Caco-2 (cell line): ENCODE data around the gene DNLZ. TPM values are rescaled to one million over a fixed set of nuclear protein-coding genes. Genes with fewer than 3 reads are reported as not detected.

Experiments used
- Bru-seq: library from RNA; stranded (reverse); fragments of 400-500 nt; gene quantifications from one replicate; lab custom pipeline; 2021; lab: Mats Ljungman, UMichigan
- BruChase-seq, 2 experiments: library from RNA; stranded (reverse); fragments of 400-500 nt; gene quantifications; one replicate each; lab custom pipeline; 2021; lab: Mats Ljungman, UMichigan
- BruUV-seq: library from RNA; stranded (reverse); fragments of 400-500 nt; replicated peaks from 2 replicates; lab custom pipeline; 2021; lab: Mats Ljungman, UMichigan
- CTCF ChIA-PET: fragments of 300-600 bp; sonication (Branson Sonifier 250); formaldehyde crosslinking; loops from one replicate; lab custom pipeline; 2022; ENCODE audit warnings: antibody characterized with exemption; lab: Charles Lee
- POLR2A ChIA-PET: fragments of 300-600 bp; sonication (Branson Sonifier 250); formaldehyde crosslinking; loops from one replicate; lab custom pipeline; 2022; ENCODE audit warnings: antibody characterized with exemption; lab: Charles Lee
- DNase-seq, 2 experiments: peaks; one replicate each; pipeline versions ENCODE4 v3.0.0 to v3.0.0-alpha.2; 2020 to 2022
- H3K27me3 ChIP-seq: replicated peaks from 2 replicates; pipeline ENCODE4 v1.6.0; 2011; ENCODE audit warnings: low read length; ENCODE audit not compliant: control insufficient read depth, insufficient read depth
- H3K36me3 ChIP-seq: 2 replicates; pipeline ENCODE4 v1.5.1; 2011; ENCODE audit warnings: low read length; ENCODE audit not compliant: control insufficient read depth, insufficient read depth
- H3K4me1 ChIP-seq: fragments of 250-450 bp; sonication (Bioruptor Pico); 2 replicates; pipeline ENCODE4 v1.5.1; 2020; ENCODE audit warnings: mild to moderate bottlenecking
- H3K4me3 ChIP-seq: 2 replicates; pipeline ENCODE4 v1.5.1; 2011; ENCODE audit warnings: low read depth, mild to moderate bottlenecking, control low read depth, low read length
- H3K9me3 ChIP-seq: fragments of 250-450 bp; sonication (Bioruptor Pico); 2 replicates; pipeline ENCODE4 v1.5.1; 2020; ENCODE audit warnings: mild to moderate bottlenecking, moderate library complexity
- H3K27ac Mint-ChIP-seq: one replicate; pipeline ENCODE4 v1.8.0; 2022; ENCODE audit warnings: mixed read lengths; ENCODE audit not compliant: unreplicated experiment
- H3K27me3 Mint-ChIP-seq: one replicate; pipeline ENCODE4 v1.8.0; 2022; ENCODE audit warnings: mixed read lengths; ENCODE audit not compliant: insufficient read depth, unreplicated experiment
- H3K36me3 Mint-ChIP-seq: one replicate; pipeline ENCODE4 v1.8.0; 2022; ENCODE audit warnings: mild to moderate bottlenecking, mixed read lengths; ENCODE audit not compliant: insufficient read depth, unreplicated experiment
- H3K4me1 Mint-ChIP-seq: one replicate; pipeline ENCODE4 v1.8.0; 2022; ENCODE audit warnings: low read depth, mixed read lengths; ENCODE audit not compliant: unreplicated experiment
- H3K4me3 Mint-ChIP-seq: one replicate; pipeline ENCODE4 v1.8.0; 2022; ENCODE audit warnings: mild to moderate bottlenecking, moderate library complexity, mixed read lengths; ENCODE audit not compliant: unreplicated experiment
- H3K9me3 Mint-ChIP-seq: one replicate; pipeline ENCODE4 v1.8.0; 2022; ENCODE audit warnings: mixed read lengths; ENCODE audit not compliant: unreplicated experiment
- intact Hi-C: fragments of 100-400 bp; cut with micrococcal nuclease; formaldehyde crosslinking; loops from one replicate; pipeline ENCODE4 v1.10.0; 2022; ENCODE audit not compliant: unreplicated experiment
- long read RNA-seq: library from polyadenylated mRNA; stranded (forward); transcript quantifications from one replicate; pipeline ENCODE4 v2.0.0, GENCODE V29; 2022
- total RNA-seq: library from RNA; stranded (reverse); gene quantifications from 2 replicates; pipeline ENCODE4 v1.2.3, GENCODE V29; 2022
- TF ChIP-seq, protein P1 (sequence below), 2 experiments: fragments of 200-600 bp in 1 of 2; IDR thresholded peaks; 1 replicate in 1 of 2; 2 replicates in 1 of 2; pipeline versions ENCODE4 v1.5.1 to v1.8.0; 2011 to 2022; ENCODE audit warnings: antibody characterized with exemption in 1 of 2, control low read depth in 1 of 2, inconsistent platforms in 1 of 2, low read depth in 1 of 2, low read length in 1 of 2, mild to moderate bottlenecking in 1 of 2, moderate library complexity in 1 of 2; ENCODE audit not compliant: insufficient read depth in 1 of 2, severe bottlenecking in 1 of 2, unreplicated experiment in 1 of 2

The DNLZ gene
- total RNA-seq (27.1 and 29.1 TPM in 2 replicates), Bru-seq, nascent RNA (percentile 44 among the genes with signal in this experiment), BruChase-seq, experiment 1, labeled RNA remaining after a 2-hour chase (percentile 38 among the genes with signal in this experiment), BruChase-seq, experiment 2, labeled RNA remaining after a 6-hour chase (percentile 50 among the genes with signal in this experiment)
- long read RNA-seq, transcript DNLZ-201 (3 exons, 724 nt), result major isoform, 55 of 59 reads
- long read RNA-seq, partial matches to known transcripts, result 1 of 59 reads
- long read RNA-seq, other reads (novel, unspliced or antisense), result 3 of 59 reads

GRCh38 chr9:136363106-136363948 lies at the start of gene DNLZ:
Gene DNLZ, minus strand, starts transcription at chr9:136363744. Its CDS starts 30 bp downstream, at chr9:136363714.
- no peaks in the 10 kb centered on the region for H3K4me1 Mint-ChIP-seq
- intact Hi-C loops, result loop anchor here (1.0 to 5.0 kb wide), 3 partner anchors 17 to 36 kb away; partner anchors contain the start of gene GPSM1
- H3K9me3 ChIP-seq, result no peaks in the 10 kb centered on the region
- H3K4me3 Mint-ChIP-seq, result peak within 1 kb of the TSS; percentile 73
- no peaks in the 10 kb centered on the region for H3K27me3 ChIP-seq
- POLR2A ChIA-PET, result interaction anchor here (0.6 to 2.1 kb wide), 8 partner anchors 9 to 456 kb away, joined by 3 to 13 read pairs (median 4); partner anchors contain the start of genes CAMSAP1 and GPSM1
- H3K36me3 Mint-ChIP-seq, result peaks cover 58% of the 10 kb centered on the region
- DNase-seq, result peak; percentile 96 to 97
- no TSS peak for BruUV-seq
- TF ChIP-seq, protein P1, sequence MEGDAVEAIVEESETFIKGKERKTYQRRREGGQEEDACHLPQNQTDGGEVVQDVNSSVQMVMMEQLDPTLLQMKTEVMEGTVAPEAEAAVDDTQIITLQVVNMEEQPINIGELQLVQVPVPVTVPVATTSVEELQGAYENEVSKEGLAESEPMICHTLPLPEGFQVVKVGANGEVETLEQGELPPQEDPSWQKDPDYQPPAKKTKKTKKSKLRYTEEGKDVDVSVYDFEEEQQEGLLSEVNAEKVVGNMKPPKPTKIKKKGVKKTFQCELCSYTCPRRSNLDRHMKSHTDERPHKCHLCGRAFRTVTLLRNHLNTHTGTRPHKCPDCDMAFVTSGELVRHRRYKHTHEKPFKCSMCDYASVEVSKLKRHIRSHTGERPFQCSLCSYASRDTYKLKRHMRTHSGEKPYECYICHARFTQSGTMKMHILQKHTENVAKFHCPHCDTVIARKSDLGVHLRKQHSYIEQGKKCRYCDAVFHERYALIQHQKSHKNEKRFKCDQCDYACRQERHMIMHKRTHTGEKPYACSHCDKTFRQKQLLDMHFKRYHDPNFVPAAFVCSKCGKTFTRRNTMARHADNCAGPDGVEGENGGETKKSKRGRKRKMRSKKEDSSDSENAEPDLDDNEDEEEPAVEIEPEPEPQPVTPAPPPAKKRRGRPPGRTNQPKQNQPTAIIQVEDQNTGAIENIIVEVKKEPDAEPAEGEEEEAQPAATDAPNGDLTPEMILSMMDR (IDR thresholded peaks at IDR 0.05; ENCODE audit: insufficient read depth in 1 of 2, low read depth in 1 of 2, low read length in 1 of 2, severe bottlenecking in 1 of 2, unreplicated experiment in 1 of 2), result peak; percentile 87 to 97
- H3K27me3 Mint-ChIP-seq, result no peaks in the 10 kb centered on the region
- H3K4me3 ChIP-seq, result peak within 1 kb of the TSS; percentile 98
- H3K4me1 ChIP-seq, result peaks cover 7% of the 10 kb centered on the region
- no peaks in the 10 kb centered on the region for H3K9me3 Mint-ChIP-seq
- H3K36me3 ChIP-seq, result no peaks in the 10 kb centered on the region; the same call in 1 of the 2 replicates
- CTCF ChIA-PET, result interaction anchor here (0.6 to 1.7 kb wide), 15 partner anchors 9 to 707 kb away, joined by 3 to 49 read pairs (median 4); no protein-coding TSS in a partner anchor
- peak within 1 kb of the TSS; percentile 32 for H3K27ac Mint-ChIP-seq

DNA sequence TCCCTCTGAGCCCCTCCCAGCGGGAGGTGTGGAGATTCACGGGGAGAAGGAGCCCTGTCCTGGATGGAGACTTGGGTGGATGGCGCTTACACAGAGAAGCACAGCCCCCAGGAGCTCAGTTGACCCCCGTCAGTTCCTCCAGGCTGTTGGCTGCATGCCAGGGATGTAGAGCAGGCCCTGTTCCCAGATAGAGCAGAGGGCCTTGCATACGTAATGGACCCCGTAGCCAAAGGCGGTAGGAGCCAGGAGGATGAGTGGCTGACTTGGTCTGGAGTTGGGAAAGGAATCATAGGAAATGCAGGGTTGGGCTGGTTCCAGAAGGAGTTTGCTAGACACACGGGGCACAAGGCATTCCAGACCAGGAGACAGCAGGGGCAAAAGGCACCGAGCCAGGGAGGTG lies 49.4 kb upstream of the DNLZ start:
- ChIA-PET POLR2A (interaction anchor here (1.0 kb wide), 1 partner anchor 50 kb away, joined by 3 read pairs; no protein-coding TSS in a partner anchor), CTCF (no interaction called here)
- no peaks in the 10 kb centered on the region for H3K27me3 Mint-ChIP-seq
- TF ChIP-seq, protein P1 (IDR thresholded peaks at IDR 0.05; ENCODE audit: insufficient read depth in 1 of 2, low read depth in 1 of 2, low read length in 1 of 2, severe bottlenecking in 1 of 2, unreplicated experiment in 1 of 2), result no peak
- Histone ChIP-seq H3K9me3 (no peaks in the 10 kb centered on the region), H3K4me3 (no peak overlapping the region), H3K27me3 (no peaks in the 10 kb centered on the region), H3K4me1 (peaks cover 12% of the 10 kb centered on the region), H3K36me3 (peaks cover 7% of the 10 kb centered on the region)
- H3K4me1 Mint-ChIP-seq, result peaks cover 16% of the 10 kb centered on the region
- H3K9me3 Mint-ChIP-seq, result no peaks in the 10 kb centered on the region
- intact Hi-C loops, result no loop called here
- peaks cover 90% of the 10 kb centered on the region for H3K36me3 Mint-ChIP-seq
- no peak for DNase-seq
- no peak overlapping the region for H3K4me3 Mint-ChIP-seq
- no peak overlapping the region for H3K27ac Mint-ChIP-seq
- BruUV-seq, result no TSS peak

DNA sequence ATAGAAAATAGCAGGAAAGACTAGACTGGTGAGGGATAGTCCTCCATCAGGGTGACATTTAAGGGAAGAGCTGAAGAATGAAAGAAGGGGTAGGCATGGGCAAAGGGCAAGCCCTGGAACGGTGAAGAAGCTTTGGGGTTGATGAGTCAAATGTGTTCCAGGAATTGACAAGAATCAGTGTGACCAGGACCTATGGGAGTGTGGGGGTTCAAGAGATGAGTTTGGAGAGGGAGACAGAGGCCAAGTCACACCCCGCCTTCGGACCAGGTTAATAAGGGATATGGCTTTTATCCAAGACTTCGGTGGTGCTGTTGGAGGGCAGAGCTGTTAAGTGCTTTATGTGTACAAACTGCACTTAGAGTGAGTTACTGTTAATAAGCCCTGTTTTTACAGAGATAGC lies 47.8 kb upstream of the DNLZ start:
- BruUV-seq, result TSS peak; percentile 68

More for the DNA sequence above, 47.8 kb upstream of the DNLZ start:
- peaks cover 9% of the 10 kb centered on the region for H3K36me3 ChIP-seq
- no peak for DNase-seq
- H3K9me3 Mint-ChIP-seq, result no peaks in the 10 kb centered on the region
- H3K27me3 Mint-ChIP-seq, result no peaks in the 10 kb centered on the region
- peaks cover 12% of the 10 kb centered on the region for H3K4me1 ChIP-seq
- peak overlapping the region; percentile 76 for H3K4me3 Mint-ChIP-seq
- intact Hi-C loops, result no loop called here
- no peaks in the 10 kb centered on the region for H3K27me3 ChIP-seq
- peak overlapping the region; percentile 85 for H3K27ac Mint-ChIP-seq
- no peaks in the 10 kb centered on the region for H3K9me3 ChIP-seq
- peak overlapping the region; percentile 81 for H3K4me3 ChIP-seq
- ChIA-PET POLR2A (no interaction called here), CTCF (interaction anchor here (0.6 kb wide), 1 partner anchor 27 kb away, joined by 4 read pairs; no protein-coding TSS in a partner anchor)
- TF ChIP-seq, protein P1 (IDR thresholded peaks at IDR 0.05; ENCODE audit: insufficient read depth in 1 of 2, low read depth in 1 of 2, low read length in 1 of 2, severe bottlenecking in 1 of 2, unreplicated experiment in 1 of 2), result no peak
- H3K36me3 Mint-ChIP-seq, result peaks cover 81% of the 10 kb centered on the region
- H3K4me1 Mint-ChIP-seq, result peaks cover 16% of the 10 kb centered on the region
